GM19452 (cell line): ENCODE data around the gene NDUFAF7.
"Not testable (repeated sequence)": the region's sequence is repeated elsewhere in the genome, so short reads cannot be mapped to it uniquely, and the experiment has no call there.

Source experiments
- ATAC-seq: cut with Tn5 transposase; IDR thresholded peaks from one replicate; pipeline ENCODE4 v1.9.1; 2021; ENCODE audit not compliant: unreplicated experiment

Gene NDUFAF7

DNA sequence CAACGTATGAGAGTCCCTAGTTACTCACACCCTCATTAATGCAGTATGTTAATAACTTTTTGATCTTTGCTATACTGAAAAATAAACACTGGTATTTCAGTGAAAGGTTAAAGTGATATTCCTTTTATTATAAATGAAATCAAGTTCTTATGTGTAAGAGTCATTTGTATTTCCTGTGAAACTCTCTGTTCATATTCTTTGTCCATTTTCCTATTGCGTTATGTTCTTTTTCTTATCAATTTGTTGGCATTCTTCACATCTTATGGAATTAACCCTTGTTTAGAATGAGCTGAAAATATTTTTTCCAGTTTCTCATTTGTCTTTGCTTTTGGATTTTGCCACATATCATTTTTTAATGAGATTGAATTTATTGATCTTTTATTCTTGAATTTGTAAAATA is 44.8 kb downstream of the NDUFAF7 start:
- ATAC-seq: no peak

DNA sequence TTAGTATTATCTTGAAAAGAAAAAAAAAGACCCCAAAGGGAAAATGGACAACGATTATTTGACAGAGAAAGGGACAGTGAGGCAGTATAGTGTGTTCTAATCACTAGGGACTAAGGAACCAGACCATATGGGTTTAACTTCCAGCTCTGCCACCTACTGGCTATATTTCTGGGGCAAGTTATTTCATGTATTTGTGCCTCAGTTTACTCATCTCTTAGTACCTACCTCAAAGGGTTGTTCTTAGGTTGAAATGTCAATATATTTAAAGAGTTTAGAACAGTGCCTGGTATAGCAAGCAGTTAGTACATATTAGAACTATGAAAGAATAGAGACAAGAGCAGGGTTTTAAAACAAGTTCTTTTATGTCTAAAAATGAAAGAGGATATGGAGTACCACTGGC is 50.5 kb downstream of the NDUFAF7 start:
- no peak for ATAC-seq

DNA sequence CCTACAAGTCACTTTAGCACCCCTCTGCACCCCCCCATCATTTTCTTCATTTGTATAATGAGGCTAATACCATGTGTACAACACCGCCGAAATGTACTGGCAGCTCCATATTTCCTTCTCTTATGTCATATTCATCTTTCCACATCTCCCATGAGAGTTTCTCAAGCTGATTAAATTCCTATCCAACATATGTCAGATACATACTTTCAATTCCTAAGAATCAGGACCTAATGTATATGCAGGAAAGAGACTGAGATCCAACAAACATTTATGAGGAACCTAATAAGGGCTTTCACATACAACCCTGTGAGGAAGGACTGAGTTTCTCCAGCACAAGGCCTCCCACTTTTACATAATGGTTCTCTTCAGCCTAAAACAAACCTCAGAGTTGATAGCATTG is 51.3 kb downstream of the NDUFAF7 start:
- no peak for ATAC-seq

DNA sequence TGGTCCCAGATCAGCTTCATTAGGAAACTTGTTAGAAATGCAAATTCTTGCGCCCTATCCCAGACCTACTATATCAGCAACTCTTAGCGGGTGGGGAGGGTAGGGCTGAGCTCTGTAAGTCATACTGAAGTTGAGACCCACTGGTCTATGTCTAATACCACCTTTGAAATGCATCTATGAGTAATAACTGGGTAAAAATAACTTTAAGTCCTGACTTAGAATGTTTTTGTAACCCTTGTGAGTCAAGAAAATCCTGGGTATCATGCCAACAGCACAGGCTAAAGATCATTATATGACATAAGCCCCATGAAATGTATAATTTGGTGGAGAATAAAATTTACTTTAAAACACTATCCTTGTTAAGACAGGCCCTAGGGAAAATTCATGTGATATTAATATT is 51.7 kb downstream of the NDUFAF7 start:
- ATAC-seq: no peak

DNA sequence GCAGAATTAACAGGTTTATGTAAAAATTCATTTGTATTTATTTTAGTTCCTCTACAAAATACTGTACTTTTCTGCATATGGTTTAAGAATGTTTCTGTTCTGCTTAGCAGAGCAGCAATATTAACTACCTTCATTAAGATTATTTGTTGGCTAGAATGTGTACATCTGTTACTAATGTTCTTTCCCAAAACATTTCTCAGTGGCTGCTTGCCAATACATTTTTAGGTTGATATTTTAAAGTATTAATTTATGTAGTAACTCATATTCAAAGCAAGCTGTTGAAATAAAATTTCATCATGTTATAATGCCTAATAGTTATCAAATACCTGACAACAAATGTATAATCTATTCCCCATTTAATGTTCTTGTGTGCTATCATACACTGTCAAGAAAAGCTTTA is 52.9 kb downstream of the NDUFAF7 start:
- no peak for ATAC-seq

DNA sequence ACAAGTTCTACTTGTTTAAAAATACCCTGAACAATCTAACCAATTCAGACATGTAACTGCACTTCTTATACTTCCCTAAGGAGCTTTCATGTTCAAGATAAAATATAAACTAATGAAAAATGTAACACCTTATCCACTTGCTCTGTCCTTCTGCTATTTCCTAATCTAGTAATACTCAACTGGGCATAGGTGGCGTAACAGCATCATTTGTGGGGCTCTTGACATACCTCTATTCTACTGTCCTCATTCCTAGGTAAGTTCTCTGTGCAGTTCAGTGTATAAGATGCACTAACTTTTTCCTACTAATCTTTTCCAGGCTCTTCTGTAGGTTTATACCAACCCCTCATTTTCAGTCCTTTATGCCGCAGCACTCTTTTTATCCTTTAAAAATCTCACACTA is 56.5 kb downstream of the NDUFAF7 start:
- ATAC-seq: no peak

DNA sequence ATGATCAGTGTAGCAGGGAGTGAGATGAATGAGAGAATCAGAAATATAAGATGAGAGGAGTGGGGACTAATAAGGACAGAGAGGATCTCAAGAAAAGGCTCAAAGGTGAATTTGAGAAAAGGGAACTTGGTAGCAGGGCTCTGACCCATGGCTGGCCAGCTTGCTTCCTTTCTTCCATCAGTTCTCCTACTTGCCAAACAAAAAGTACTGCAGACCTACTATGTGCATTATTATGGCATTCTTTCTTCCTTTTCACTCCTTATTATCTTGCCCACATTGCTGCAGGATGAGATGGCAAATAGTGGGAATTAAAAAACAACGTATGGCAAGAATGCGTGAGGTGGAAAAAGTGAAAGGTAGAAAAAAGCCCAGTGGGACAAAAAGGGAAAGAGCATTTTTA is 60.2 kb downstream of the NDUFAF7 start:
- no peak for ATAC-seq

DNA sequence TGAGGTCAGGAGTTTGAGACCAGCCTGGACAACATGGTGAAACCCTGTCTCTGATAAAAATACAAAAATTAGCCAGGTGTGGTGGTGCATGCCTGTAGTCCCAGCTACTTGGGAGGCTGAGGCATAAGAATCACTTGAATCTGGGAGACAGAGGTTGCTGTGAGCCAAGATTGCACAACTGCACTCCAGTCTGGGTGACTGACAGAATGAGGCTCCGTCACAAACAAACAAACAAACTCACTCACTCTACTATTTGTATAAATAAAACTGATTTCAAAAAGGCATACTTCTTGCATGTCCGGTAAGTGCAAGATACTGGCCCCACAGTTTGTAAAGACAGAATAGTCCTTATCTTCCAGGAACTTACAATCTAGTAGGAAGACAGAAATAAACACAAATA is 63.4 kb downstream of the NDUFAF7 start:
- not testable (repeated sequence) for ATAC-seq

DNA sequence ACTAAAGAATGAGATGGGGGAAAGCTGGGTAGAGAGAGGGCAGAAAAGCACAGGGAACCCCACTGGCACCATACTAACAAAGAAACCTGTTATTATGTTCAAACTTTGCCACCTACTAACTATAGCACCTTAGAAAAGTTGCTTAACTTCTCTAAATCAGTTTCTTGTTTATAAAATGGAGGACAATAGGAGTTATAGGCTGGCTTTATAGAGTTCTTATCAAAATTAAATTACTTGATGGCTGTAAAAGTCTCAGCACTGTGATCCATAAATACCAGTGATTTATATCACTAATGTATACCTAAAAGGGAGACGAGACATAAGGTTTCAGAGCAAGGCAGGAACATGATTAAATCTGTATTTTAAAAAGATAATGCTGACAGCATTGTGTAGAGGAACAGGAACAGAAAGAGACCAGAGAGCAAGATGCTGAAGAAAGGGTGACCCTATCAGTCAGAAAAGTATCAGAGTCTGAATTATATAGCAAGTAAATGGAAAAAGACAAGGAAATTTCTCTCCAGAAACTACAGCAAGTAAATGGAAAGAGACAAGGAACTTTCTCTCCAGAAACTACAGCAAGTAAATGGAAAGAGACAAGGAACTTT is 64.1 kb downstream of the NDUFAF7 start:
- no peak for ATAC-seq

DNA sequence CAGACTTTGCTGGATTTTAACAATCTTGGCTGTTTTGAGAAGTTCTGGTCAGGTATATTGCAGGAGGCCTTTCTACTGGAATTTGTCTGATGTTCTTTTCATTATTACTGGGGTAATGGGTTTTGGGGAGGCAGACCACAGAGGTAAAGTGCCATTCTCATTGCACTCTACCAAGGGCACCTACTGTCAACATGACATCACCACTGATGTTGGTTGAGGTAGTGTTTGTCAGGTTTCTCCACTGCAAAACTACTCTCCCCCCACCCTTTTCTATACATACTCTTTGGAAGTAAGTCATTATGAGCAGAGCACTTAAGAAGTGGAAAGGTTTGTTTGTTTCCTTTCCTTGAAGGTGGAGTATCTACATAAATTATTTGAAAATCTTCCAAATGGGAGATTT is 66.2 kb downstream of the NDUFAF7 start:
- no peak for ATAC-seq
